NCI-H2196 (cell line): ENCODE measurements around the gene ZNF608.

Experiments used
- DNase-seq: peaks from one replicate; lab custom pipeline; 2025; ENCODE audit not compliant: unreplicated experiment; lab: John Stamatoyannopoulos, UW

Gene ZNF608

DNA sequence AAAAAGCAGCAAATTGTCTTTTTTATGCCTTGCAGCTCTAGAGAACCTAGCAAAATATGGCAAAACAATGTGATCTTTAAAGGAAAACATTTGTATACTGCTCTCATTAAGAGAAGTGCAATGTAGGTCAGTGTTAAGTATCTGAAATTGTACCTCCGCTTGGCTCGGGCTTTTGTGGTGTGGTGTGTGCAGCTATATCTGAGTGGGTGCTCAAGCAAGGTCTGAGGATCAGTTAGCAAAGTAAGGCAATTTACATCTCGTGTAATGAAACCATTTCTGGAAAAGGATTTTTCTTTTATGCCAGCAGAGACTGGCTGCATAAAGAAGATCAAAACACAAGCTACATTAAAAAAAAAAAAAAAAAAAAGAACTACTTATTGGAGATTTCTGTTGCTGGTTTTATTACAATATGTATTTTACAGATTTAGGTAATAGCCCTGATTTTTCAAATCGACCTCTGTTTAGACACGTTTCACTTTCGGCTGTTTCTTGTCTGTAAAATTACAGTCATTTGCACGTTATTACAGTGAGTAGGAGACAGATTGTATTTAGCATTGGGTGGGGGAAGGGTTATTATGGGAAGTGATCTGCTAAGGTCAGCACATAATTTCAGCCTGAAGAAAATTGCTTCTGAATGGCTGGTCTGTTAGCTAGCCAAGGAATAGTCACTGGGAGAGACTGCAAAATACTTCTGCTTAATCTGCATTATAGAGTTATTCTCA lies 7.9 kb upstream of the ZNF608 start:
- DNase-seq: peak; percentile 46

DNA sequence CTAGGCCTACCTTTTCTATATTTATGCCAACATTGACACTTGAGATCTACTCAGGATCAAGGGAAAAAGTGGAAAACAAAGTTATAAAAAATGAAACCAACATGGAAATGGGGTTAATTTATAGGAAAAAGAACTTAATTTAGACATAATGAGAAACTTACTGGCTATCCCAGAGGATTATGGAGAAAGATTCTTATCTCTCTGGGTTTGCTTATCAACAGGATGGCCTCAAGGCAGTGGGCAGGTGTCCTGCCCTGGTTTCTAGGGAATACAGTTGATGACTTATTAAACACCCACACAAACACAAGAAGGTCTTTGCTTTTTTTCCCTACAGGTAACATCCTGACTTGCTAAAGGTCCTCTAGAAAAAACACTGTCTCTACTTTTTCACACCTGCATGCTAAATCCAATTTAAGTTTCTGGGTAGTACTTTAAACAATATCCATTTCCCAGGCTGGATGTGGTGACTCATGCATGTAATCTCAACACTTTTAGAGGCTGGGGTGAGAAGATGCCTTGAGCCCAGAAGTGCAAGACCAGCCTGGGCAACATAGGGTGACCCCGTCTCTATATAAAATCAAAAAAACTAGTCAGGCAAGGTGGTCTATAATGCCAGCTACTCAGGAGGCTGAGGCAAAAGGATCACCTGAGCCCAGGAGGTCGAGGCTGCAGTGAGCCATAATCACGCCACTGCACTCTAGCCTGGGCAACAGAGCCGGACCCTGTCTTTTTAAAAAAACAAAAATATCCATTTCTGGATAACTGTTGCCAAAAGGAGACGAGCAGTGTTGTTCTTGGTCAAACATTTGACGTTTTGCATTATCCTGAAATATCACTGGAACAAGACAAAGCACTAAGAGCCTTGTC lies 6.6 kb upstream of the ZNF608 start:
- no peak for DNase-seq

DNA sequence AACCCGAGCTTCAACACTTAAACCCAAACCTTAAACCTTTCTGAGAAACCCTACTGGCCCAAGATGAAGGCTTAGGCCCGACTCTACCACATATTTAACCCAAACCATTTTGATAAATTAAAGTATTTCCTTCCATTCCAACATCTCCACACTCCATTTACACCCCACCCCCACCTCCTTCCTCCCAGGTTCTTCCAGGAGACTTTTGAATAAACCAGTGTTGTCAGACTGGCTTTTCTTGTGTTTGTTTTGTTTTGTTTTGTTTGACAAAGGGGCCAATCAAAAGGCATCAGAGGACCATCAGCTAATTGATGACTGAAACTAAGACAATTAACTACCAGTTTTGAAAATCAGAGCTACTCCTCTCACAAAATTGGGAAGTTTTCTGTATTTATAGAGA lies 4.6 kb upstream of the ZNF608 start:
- no peak for DNase-seq

DNA sequence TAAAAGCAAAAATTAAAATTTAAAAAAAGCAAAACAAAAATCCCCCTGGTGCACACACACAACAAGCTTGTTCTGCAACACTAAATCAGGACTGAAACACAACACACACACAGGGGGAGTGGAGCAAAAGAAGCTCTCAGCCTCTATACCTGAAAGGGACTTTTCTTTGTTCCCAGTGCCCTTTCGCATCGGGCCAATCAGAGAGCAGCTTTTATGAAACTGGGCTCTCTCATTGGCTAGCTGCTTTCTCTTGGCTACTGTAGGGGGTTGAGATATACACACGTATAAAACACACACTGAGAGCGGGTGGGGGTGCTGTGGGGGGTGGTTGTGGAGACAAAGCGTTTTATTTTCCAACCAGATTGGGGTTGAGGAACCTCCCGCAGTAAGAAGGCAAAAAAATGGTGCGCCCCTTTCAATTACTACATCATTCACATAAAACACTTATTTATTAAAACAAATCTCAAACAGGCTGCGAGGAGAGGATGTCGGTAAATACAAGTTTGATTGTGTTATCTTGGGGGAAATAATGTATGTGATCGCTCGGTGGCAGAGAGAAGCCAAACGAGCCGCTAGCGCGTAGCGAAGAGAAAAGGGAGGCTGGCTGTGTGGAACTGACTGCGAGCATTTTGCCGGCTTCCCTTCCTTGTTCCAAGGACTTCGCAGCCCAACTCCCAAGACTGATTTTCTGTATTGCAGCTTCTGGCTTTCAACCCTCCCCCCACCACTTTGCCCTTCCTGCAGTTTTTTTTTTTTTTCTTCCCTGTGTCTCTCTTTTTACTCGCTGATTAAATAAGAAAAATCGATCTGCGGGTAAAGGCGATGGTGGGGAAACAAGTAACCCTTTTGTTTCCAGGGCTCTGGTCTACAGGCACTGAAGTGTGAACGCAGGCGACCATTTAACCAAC lies 2.5 kb upstream of the ZNF608 start:
- no peak for DNase-seq

DNA sequence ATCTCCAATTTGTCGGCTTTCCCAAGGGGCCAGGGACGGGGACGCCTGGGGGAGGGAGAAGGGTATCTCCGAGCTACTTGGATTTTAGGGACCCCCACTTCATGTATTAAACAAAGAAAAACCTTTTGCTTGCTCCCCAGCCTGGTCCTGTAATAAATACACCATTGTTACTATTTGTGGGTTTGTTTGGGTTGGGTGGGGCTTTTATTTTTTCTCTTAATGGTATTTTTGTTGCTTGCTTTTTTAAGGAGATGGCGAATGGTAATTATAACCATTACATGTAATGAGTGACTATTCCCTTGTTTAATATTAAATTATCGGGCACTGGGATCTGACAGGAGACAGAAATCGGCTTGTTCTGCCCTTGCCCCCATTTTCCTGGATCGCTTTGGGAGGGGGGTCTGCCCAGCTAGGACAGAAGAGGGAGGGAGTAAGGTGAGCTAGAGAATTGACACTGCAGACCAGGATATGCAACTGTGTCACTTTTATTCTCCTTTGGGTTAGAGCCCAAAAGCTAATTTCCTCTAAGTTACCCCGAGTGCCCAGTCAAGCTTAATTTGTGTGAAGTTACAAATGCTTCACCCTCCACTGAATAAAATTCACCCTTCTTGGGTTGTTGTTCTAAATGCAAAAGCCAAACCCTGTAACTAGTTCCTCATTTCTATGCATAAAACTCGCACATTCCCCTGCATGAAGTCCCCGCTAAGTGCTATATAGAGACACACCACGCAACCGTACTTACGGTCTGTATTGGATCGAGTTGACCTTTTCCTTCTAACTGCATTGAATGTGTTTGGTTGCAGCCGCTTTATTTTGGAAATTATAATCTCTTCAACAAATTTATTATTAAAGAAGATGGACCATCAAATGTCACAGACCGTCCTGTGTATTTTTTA lies 1.6 kb upstream of the ZNF608 start:
- no peak for DNase-seq

DNA sequence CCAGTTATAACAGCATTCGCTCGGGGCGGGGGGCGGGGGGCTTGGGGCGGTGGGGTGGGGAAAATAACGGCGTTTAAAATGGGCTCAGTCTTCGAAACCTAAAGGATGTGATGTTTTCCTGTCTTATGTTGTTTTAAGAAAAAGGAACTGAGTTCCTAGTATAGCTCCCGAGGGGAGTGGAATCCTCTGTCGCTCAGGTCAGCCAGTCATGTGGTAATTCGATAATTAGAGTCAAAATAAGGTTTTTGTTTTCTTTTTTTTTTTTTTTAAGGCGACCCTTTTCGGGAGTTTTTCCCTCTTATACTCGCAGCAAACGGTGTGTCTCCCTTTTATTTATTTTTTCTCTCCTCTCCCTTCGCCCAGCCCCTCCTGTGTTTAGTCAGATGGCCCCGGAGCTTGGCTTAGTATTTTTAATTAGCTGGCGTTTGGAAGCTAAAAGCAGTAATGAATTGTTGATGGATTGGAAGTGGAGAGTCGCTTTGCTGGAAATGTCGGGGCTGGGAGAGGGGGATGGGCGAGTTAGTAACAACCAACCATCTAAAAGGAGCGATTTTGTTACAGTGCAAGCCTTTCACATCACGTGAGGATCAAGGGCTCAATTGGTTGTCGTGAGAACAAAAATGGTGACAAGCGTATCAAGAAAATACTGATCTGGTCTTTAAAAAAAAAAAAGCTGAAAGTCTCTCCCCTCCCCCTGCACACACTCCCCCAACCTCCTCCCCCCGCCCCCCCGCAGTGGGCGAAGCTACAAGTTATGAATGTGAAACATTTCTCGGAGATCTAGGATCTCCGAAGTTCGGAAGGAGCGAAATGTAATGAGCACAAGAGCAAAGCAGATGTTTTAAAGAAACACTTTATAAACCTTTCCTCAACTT lies 714 bp upstream of the ZNF608 start:
- peak; percentile 89 for DNase-seq

DNA sequence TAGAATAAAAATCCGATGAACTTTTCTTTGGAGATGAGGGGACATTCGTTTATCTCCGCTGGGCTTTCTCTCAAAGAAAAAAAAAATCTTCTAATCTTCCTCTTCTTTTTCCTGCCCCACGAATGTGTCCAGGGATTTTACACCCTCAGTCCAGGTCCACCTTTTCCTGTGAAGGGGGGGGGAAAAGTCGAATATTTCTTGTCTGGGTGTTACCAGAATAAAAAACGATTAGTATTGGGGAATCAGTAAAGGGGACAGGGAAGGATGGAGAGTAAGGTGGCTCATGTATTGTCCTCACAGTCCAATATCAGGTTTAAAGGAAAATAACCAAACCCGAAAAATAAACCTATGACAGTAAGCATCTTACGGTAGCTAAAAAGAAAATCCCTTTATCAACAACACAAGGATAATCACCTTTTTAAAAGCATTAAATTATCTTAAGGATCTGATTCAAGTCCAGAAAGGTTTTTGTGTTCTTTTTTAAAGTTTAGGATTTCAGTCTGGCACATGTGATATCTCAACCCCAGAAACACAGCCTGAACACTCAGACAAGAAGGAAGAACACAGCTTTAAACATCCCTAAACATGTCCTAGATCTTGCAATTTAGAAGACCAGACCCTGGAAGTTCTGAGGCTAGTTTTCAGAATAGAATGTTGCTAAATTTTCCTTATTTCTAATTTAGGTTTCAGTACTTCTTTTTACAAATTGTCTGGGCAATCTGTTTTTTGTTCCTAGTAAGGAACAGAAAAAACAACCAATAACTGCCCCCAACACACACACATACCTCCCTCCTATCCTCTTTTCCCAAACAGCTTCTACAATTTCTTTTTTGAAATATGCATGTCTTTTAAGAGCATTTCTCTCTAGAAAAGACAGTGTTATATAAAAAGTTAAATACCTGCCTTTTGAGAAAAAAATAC lies 1.2 kb downstream of the ZNF608 start:
- no peak for DNase-seq

DNA sequence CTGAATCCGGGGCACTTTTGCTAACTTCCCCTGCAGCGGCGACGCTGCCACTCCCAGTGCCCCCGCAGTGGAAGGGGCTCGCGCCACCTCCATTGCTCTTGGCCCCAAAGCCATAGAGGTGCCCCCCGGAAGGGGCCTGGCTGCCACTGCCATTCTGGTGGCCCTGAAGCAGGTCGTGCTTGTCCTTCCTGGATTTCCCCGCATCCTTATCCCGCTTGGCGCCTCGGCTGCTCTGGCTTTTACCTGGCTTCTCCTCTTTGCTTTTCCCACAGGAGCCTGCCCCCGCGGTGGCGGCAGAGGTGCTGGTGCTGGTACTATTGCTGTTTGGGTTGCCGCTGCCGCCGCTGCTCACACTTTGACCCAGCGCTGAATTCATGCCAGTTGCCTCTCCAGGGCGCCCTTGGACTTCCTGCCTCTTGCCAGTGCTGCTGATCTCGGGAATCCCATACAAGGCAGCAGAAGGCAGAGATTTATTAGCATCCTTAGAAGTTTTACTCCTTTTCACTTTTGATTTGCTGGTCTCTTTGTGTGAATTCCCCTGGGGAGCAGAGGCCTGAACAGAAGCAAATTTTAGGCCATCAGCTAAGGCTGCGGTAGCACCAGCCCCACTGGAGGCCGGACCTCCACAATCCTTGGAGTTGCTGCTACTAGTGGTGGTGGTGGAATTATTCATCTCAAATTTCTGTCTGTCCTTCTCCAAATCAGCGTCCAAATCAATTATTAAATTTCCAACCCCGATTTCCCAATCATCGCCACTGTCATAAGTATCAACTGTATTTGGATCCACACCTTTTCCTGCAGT lies 2.1 kb downstream of the ZNF608 start:
- peak; percentile 49 for DNase-seq

DNA sequence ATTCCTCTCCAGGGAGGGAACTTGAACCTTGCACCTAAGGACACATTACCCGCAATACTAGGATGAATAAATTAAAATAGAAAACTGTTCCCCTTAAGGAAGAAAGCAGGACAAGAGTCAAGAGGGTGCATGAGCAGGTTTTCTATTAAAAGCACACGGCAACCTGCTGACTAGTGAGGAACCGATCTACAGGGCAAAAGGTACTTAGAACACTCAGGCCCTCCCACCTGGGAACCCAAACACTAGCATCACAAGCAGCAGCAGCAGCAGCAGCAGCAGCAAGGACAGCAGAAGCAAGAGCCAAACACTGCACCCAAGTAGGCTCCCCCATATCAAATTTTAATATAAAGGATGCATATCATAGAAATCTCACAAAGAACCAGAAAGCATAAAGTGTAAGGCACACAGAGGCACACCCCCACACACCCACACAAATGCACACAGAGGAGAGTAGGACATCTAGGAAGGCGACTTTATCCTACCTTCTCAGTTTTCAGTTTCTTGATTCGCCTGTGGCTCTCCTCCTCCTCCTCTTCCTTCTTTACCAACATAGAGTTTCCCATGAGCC lies 2.8 kb downstream of the ZNF608 start:
- peak; percentile 26 for DNase-seq

DNA sequence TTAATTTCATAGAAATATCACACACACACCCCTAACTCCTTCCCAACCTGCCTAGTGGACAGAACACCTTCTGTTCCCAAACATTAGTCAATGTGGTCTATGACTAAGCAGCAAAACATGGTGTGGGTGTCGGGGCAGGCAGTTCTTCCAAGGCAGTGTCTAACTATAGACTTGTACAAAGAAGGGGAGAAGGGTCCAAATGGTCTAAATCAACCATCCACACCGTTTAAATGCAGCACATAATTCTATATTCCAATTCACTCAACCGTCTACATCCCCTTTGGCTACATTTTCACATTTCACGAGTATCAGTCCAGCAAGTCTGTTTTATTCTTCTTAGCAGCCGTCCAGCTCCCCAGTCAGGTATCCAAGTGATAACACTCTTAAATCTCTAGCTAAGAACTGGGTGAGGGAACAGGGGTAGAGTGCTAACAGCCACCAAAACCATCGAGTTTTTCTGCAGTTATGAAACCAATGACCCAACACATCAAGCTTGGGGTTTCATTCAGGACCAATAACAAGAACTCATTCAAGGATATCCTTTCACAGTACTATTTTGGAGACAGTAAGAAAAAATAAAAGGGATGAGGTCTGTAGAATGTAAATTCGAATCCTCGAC lies 3.3 kb downstream of the ZNF608 start:
- DNase-seq: peak; percentile 26

DNA sequence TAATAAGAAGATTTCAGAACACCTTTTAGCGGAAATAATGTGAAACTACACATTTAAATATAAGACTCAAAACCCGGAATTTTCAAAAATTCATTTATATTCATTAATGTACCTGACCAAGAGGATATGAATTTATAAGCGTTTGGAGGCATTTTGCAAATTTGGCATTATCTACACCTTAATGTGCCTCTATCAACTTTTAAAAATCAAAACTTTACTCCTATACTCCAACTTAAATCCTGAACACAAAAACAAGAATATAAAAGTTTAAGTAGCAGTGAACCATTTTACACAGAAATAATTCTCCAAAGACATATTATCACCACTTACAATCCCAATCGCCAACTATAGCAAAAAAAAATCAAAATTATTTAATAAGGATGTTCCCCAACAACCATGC lies 3.9 kb downstream of the ZNF608 start:
- DNase-seq: no peak

DNA sequence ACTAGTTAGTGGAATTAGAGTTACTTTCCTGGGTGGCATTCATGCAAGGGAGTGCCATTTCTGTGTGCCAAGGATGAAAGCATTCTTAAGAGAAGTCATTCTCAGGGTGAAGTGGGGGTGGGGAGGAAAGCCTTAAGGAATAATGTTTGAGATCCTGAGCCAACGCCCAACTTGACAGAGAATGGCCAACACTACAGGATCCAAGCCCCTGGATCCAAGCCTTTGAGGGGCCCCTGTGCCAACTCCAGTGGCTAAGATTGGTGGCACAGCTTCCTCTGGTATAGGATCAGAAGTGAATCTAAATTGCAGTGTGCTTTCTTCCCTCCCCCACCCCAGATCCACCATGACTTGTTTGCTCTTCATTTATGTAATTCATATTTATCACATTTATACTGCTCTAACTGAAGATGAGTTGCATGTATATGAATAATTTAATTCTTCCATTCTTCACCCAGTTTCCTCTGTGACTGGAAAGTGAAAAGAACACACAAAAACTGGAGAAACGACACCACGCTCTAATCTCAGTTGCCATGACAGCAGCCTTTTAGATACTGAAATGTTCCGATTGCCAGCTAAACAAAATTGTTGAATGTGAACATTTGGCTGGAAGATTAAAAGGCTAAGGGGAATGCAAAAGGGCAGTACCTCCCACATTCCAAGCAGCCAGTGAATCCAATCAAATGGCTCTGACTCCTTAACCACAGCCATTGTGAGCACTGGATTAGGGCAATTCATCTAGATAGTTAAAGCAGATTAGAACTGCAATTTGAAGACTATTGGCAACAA lies 4.5 kb downstream of the ZNF608 start:
- DNase-seq: peak; percentile 78

DNA sequence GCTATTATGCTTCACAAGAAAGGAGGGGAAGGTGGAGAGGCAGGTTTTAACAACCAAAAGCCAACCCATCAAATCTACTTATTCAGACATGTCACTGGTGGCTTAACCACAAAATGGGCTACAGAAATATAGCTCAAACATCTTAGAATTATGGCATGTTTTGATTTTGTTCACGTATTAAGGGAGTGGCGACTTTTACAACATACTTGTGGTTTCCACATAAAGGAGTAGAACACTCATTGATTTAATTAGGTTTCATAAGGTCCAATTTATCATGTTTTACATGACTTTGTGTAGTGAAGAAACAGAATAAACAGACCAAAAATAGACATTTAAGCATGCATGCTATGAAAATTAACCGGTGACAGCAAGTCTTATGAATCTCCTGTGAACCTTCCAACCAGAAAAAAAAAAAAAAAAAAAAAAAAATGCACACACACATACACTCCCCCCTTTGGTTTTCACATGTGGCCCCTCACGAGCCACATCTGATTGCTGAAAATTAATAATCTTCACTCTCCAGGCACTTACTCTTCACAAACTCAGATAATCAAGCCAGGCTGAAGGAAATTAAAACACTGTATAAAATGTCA lies 5.4 kb downstream of the ZNF608 start:
- no peak for DNase-seq

DNA sequence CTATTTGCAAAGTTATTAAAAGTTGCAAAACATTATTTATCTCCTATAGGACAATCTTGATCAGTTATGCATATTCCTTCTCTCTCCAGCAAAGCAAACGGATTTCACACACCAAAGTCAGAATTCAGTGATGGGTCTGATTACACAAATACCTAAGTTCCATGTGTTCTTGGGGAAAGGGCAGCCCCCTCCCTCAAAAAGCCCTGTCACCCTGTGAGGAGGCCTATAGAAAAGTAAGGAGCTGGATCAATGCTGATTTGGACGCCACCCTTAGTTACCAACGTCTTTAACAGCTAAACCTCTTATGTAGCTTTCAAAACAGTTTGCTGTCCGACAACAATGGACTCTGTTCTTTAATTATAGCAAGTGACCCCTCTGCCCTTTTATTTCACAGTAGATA lies 6.4 kb downstream of the ZNF608 start:
- no peak for DNase-seq

DNA sequence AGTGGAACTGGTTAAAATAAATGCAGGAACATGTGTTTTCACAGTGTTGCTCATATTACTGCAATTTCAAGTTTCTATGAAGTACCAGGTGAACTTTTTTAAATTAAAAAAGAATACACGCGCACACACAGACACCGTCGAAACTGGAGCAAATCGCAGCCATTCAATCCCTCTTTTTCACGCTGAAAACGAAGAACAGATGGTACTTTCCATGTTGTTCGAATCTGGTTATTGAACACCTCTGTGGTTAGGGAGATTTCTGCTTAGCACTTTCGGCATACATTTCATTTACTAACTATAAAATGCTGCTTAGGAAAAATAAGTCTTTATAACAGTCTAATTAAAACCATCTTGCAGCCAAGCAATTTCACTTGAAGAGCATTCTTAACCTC lies 6.8 kb downstream of the ZNF608 start:
- no peak for DNase-seq
